A549 (cell line): ENCODE data around the gene ZFAND4. TPM values are rescaled to one million over a fixed set of nuclear protein-coding genes. Genes with fewer than 3 reads are reported as not detected.
A peak's percentile ranks its signal among the peaks of the same experiment; 100 is the strongest.

ENCODE experiments used
- ATAC-seq, 2 experiments: fragments of 200-7000 bp in 1 of 2; fragments of >200 bp in 1 of 2; cut with Nextera tagmentation in 1 of 2; cut with Tn5 transposase in 1 of 2; 3 replicates each; pipeline versions ENCODE4 v1.8.0 to v1.9.1; 2018 to 2020; ENCODE audit warnings: mild to moderate bottlenecking in 1 of 2, moderate library complexity in 1 of 2
- CTCF ChIA-PET: fragments of 300-600 bp; sonication (Branson Sonifier 250); formaldehyde crosslinking; extraction: SDS; loops from one replicate; lab custom pipeline; 2021; ENCODE audit warnings: antibody characterized with exemption, inconsistent platforms; lab: Yijun Ruan, JAX
- POLR2A ChIA-PET: fragments of 350-600 bp; formaldehyde crosslinking; extraction: SDS; loops from one replicate; lab custom pipeline; 2021; ENCODE audit warnings: antibody characterized with exemption, inconsistent platforms; lab: Yijun Ruan, JAX
- DNase-seq, 2 experiments: peaks; one replicate each; pipeline versions ENCODE4 v3.0.0 to v3.0.0-alpha.2; 2011 to 2016; ENCODE audit warnings: low read depth in 1 of 2, low spot score in 1 of 2
- FAIRE-seq: peaks from 2 replicates; lab custom pipeline; 2011; peaks lifted over from hg19 to GRCh38; lab: Jason Lieb, UNC
- H3K27ac ChIP-seq, 2 experiments: fragments of >200 bp; sonication (Bioruptor Twin); formaldehyde crosslinking; 3 replicates each; pipeline ENCODE4 v1.5.1; 2016 to 2017
- H3K4me1 ChIP-seq: fragments of >200 bp; sonication (Bioruptor Twin); formaldehyde crosslinking; 3 replicates; pipeline ENCODE4 v1.6.1; 2016
- H3K4me2 ChIP-seq: fragments of >200 bp; sonication (Bioruptor Twin); formaldehyde crosslinking; 3 replicates; pipeline ENCODE4 v1.6.1; 2016
- H3K4me3 ChIP-seq: fragments of >200 bp; sonication (Bioruptor Twin); formaldehyde crosslinking; 3 replicates; pipeline ENCODE4 v1.5.1; 2016
- H3K9me3 ChIP-seq: fragments of >200 bp; sonication (Bioruptor Twin); formaldehyde crosslinking; 3 replicates; pipeline ENCODE4 v1.6.1; 2016
- CBX2 ChIP-seq: fragments of 200-600 bp; sonication (generic); IDR thresholded peaks from 2 replicates; pipeline ENCODE4 v1.6.1; 2016; ENCODE audit warnings: low read depth, mild to moderate bottlenecking, borderline replicate concordance
- CBX8 ChIP-seq: fragments of 200-600 bp; sonication (generic); IDR thresholded peaks from 2 replicates; pipeline ENCODE4 v1.6.1; 2016
- CEBPB ChIP-seq, 2 experiments: fragments of >200 bp in 1 of 2; sonication (Bioruptor Twin) in 1 of 2; formaldehyde crosslinking in 1 of 2; IDR thresholded peaks; 2 replicates each; pipeline ENCODE4 v1.6.1; 2012 to 2016
- CHD2 ChIP-seq: fragments of 150-350 bp; IDR thresholded peaks from 2 replicates; pipeline ENCODE4 v1.6.1; 2014; ENCODE audit warnings: low read length; ENCODE audit not compliant: partially characterized antibody
- FOSB ChIP-seq: fragments of 250-450 bp; sonication (Bioruptor Pico); IDR thresholded peaks from 2 replicates; pipeline ENCODE4 v1.5.0; 2020; ENCODE audit warnings: mild to moderate bottlenecking, moderate library complexity
- HDAC2 ChIP-seq: fragments of 200-600 bp; sonication (generic); IDR thresholded peaks from 2 replicates; pipeline ENCODE4 v1.6.1; 2016
- HES2 ChIP-seq: fragments of >200 bp; sonication (Bioruptor Twin); formaldehyde crosslinking; IDR thresholded peaks from 2 replicates; pipeline ENCODE4 v1.6.1; 2016
- JUNB ChIP-seq: fragments of >200 bp; sonication (Bioruptor Twin); formaldehyde crosslinking; IDR thresholded peaks from 2 replicates; pipeline ENCODE4 v1.6.1; 2016
- KDM1A ChIP-seq: fragments of 200-600 bp; sonication (generic); IDR thresholded peaks from 2 replicates; pipeline ENCODE4 v1.6.1; 2016; ENCODE audit warnings: low read depth, mild to moderate bottlenecking
- KDM5A ChIP-seq: fragments of 200-600 bp; sonication (generic); IDR thresholded peaks from 2 replicates; pipeline ENCODE4 v1.6.1; 2016; ENCODE audit warnings: antibody characterized with exemption, mild to moderate bottlenecking
- MAFK ChIP-seq: fragments of 450-650 bp; IDR thresholded peaks from 2 replicates; pipeline ENCODE4 v1.6.1; 2014; ENCODE audit not compliant: partially characterized antibody
- MAX ChIP-seq: IDR thresholded peaks from 2 replicates; pipeline ENCODE4 v1.6.1; 2012
- NPAS2 ChIP-seq: fragments of 250-450 bp; sonication (Bioruptor Pico); IDR thresholded peaks from 2 replicates; pipeline ENCODE4 v1.8.0; 2022; ENCODE audit warnings: mild to moderate bottlenecking, moderate library complexity, borderline replicate concordance
- PBX3 ChIP-seq: IDR thresholded peaks from 2 replicates; pipeline ENCODE4 v1.6.1; 2012
- PHF8 ChIP-seq: fragments of 200-600 bp; sonication (generic); IDR thresholded peaks from 2 replicates; pipeline ENCODE4 v1.6.1; 2016; ENCODE audit warnings: low read depth, mild to moderate bottlenecking, antibody characterized with exemption, moderate library complexity, borderline replicate concordance
- POLR2AphosphoS2 ChIP-seq: conservative IDR thresholded peaks from 2 replicates; pipeline ENCODE4 v1.6.1; 2012; ENCODE audit warnings: low read length, improper control_type of control experiment, inconsistent platforms
- SREBF2 ChIP-seq: fragments of 450-650 bp; IDR thresholded peaks from 2 replicates; pipeline ENCODE4 v1.6.1; 2014; ENCODE audit warnings: mild to moderate bottlenecking, moderate library complexity
- USF2 ChIP-seq: fragments of 450-650 bp; IDR thresholded peaks from 2 replicates; pipeline ENCODE4 v1.6.1; 2014; ENCODE audit warnings: antibody characterized with exemption
- ZC3H11A ChIP-seq: fragments of 450-650 bp; IDR thresholded peaks from 2 replicates; pipeline ENCODE4 v1.6.1; 2014; ENCODE audit warnings: antibody characterized with exemption, mild to moderate bottlenecking
- ZNF302 ChIP-seq: fragments of 250-450 bp; sonication (Bioruptor Pico); IDR thresholded peaks from 2 replicates; pipeline ENCODE4 v1.9.0; 2021; ENCODE audit warnings: inconsistent platforms, mild to moderate bottlenecking, moderate library complexity
- WGBS: methylation state at CpG from one replicate; pipeline ENCODE4 v1.1.6; 2017; ENCODE audit errors: missing lambda C conversion rate; 5-methylcytosine and 5-hydroxymethylcytosine counted together
- polyA plus RNA-seq, 4 experiments: library from polyadenylated mRNA; depleted of rRNA in 3 of 4; stranded (reverse); fragments of >200 nt; fragmentation: RNase III in 1 of 4; extraction: RNeasy Plus Mini Kit Qiagen cat#74134 plus additional on column Dnase treatment in 1 of 4; gene quantifications; 2 replicates in 3 of 4; 3 replicates in 1 of 4; pipeline ENCODE4 v1.2.3, GENCODE V29; 2011 to 2017

The ZFAND4 gene
- polyA plus RNA-seq, 2 of the 4 experiments (the other 2 are of a cell fraction) = 4.5 to 7.4 TPM

GRCh38 chr10:45592432-45592831 lies 80.1 kb downstream of the ZFAND4 start:
- FAIRE-seq = no peak
- ChIA-PET CTCF (no interaction called here), POLR2A (no interaction called here)
- no peak overlapping the region for H3K27ac ChIP-seq
- H3K9me3 ChIP-seq = no peaks in the 10 kb centered on the region
- DNase-seq = no peak
- WGBS = 85% methylated on average over 4 of the region's 4 CpGs
- no peak overlapping the region for H3K4me3 ChIP-seq
- TF ChIP-seq MAFK (no peak), FOSB (CRISPR knock-in tag) (no peak), PBX3 (no peak), KDM5A (no peak), CEBPB (IDR thresholded peaks at IDR 0.05) (no peak)
- peak overlapping the region; percentile 86; the same call in 1 of the 3 replicates for H3K4me2 ChIP-seq
- no peak for ATAC-seq
- peaks cover 7% of the 10 kb centered on the region; the same call in 2 of the 3 replicates for H3K4me1 ChIP-seq

- peaks cover 7% of the 10 kb centered on the region; the same call in 2 of the 3 replicates for H3K4me1 ChIP-seq
- no peak overlapping the region for H3K4me2 ChIP-seq
- ATAC-seq = no peak
- WGBS = 75% methylated on average over 2 of the region's 2 CpGs
- ChIA-PET POLR2A (no interaction called here), CTCF (no interaction called here)
- DNase-seq = no peak
- FAIRE-seq = no peak
- H3K27ac ChIP-seq = no peak overlapping the region
- no peak overlapping the region for H3K4me3 ChIP-seq
- H3K9me3 ChIP-seq = no peaks in the 10 kb centered on the region
- TF ChIP-seq CBX8 = no peak
- no peak for TF ChIP-seq HDAC2
- no peak for TF ChIP-seq PHF8
- TF ChIP-seq CHD2 = no peak
- TF ChIP-seq KDM5A = no peak
- no peak for TF ChIP-seq MAX
- TF ChIP-seq HES2 = no peak
- TF ChIP-seq KDM1A = no peak
- TF ChIP-seq CBX2 = no peak
These were observed 81.3 kb downstream of the ZFAND4 start for GRCh38 chr10:45591280-45591679.

- no peak for FAIRE-seq
- ATAC-seq = no peak
- POLR2A ChIA-PET = no interaction called here
- CTCF ChIA-PET = no interaction called here
- no peak for DNase-seq
- Histone ChIP-seq H3K4me1 (peaks cover 7% of the 10 kb centered on the region; the same call in 2 of the 3 replicates), H3K27ac (no peak overlapping the region), H3K4me3 (no peak overlapping the region), H3K9me3 (no peaks in the 10 kb centered on the region), H3K4me2 (no peak overlapping the region)
- no peak for TF ChIP-seq KDM1A
- TF ChIP-seq PBX3 = no peak
- TF ChIP-seq PHF8 = no peak
- TF ChIP-seq POLR2AphosphoS2 = no peak
- no peak for TF ChIP-seq CEBPB (IDR thresholded peaks at IDR 0.05)
- no peak for TF ChIP-seq SREBF2
- TF ChIP-seq FOSB (CRISPR knock-in tag) = no peak
- TF ChIP-seq NPAS2 (CRISPR knock-in tag) = no peak
- no peak for TF ChIP-seq USF2
- no peak for TF ChIP-seq JUNB
- TF ChIP-seq ZC3H11A = no peak
- no peak for TF ChIP-seq ZNF302
- WGBS = 85% methylated on average over 2 of the region's 2 CpGs
These were observed 82.7 kb downstream of the ZFAND4 start for GRCh38 chr10:45589868-45590267.
